Measurements from ENCODE around the gene PRCC.

The PRCC gene

DNA sequence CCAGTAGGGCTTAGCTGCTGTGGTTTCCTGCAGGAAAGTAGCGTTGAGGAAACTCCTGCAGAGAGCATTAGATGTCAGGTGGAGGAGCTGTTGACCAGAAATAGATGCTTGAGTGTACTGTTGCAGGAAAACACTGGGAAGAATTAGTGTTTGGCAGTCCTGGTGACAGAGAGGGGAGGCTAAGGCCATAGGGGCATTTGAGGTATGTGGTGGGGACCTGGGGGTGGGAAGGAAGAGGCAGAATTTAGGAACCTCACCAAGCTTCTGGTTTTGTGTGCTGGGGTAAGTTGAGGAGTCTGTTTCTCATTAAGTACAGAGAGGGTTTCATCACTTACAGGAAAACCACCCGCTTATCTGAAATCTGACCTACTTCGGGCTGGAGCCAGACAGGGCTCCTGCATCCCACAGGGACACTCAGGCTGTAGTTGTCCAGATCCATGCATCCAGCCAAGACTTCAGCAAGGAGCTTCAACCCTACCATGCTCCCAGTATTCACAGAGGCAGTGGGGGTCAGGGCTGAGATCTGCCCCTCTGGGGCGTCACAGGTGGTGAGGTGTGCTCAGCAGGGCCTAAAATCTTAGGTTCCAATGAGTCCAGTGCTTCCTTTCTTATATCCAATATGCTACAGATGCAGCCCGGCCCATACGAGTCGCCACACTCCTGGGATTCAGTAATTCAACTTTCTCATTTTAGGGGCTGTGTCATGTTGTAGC, 34.2 kb downstream of the PRCC start:
- no peak for DNase-seq

DNA sequence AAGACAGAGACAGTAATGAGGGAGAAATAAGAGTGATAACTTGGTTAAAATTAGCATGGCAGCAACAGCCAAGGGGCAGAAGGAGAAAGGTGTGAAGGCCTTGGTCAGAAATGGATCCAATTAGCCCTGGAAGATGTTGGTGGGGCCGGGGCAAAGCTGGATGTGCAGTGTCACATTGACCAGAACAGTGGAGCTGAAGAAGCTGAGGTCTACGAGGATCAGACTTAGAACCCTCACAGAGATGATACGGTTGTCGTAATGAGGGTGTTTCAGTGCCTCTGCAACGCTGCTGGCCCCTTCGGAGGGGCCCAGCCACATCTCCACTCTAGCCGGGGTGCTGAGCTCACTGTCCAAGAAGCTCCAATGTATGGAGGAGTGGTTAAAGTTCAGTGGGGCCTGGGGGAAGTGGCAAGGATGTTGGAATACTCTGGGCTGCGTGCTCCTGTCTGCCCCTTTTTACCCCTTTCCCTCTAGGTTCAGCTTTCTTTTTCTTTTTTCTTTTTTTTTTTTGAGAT, 35.1 kb downstream of the PRCC start:
- no peak for DNase-seq

DNA sequence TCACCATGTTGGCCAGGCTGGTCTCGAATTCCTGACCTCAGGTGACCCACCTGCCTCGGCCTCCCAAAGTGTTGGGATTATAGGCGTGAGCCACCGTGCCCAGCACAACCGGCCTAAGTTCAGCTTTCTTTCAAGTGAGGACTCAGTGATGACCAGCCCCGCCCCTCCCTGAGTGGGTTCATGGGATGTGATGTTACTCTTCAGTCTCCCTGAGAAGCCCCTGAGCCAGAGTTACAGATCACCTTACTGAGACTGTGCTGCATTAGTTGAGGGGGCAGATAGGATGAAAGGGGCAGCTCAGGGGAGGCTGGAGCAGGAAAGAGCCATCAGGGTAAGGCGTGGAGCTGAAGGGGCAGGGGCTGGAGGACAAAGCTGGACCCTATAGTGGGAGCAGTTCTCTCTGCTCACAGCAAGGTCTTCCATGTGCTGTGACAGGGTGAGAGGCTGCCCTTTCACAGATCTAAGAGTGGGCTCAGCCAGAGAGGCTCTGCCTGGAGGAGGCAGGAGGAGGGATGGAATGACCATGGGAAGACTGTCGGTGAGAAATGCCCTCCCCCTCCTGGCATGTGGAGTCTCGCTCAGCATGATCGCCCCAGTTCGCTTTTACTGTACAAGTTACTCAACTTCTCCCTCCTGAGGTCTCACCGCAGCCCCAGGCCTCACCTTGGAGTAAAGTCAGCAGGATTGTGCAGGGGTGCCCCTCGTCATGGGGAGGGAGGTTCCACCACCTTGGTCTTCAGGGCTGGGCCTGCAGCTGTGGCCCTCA, 35.9 kb downstream of the PRCC start:
- DNase-seq, result no peak

DNA sequence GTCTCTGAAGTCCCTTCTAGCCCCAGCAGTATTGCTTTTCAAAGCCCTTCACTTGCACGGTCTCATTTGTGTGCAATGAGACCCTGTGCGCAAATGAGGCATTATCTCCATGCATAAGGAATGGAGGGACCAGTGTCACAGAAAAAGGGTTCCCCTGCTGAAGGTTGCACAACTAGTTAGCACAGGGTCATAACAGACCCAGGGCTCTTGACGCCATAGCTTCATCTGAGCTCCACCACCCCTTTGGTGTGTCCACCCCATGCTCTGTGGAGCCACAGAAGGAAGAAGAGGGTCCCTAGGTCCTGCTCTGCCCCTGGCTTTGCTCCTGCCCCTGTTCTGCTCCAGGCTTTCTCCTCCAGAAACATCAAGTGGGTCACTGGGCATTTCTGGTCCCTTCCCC, 36.7 kb downstream of the PRCC start:
- no peak for DNase-seq

- DNase-seq, result no peak
Measured at GRCh38 chr1:156804572-156805243, 37.4 kb downstream of the PRCC start.

- DNase-seq, result no peak
Measured at GRCh38 chr1:156805766-156806511, 38.6 kb downstream of the PRCC start.

- no peak for DNase-seq
Measured at GRCh38 chr1:156806512-156807440, 39.4 kb downstream of the PRCC start.

GRCh38 chr1:156807627-156808026, 40.3 kb downstream of the PRCC start:
- DNase-seq, result no peak

- DNase-seq, result no peak
Measured at GRCh38 chr1:156808186-156809030, 41.1 kb downstream of the PRCC start.

DNA sequence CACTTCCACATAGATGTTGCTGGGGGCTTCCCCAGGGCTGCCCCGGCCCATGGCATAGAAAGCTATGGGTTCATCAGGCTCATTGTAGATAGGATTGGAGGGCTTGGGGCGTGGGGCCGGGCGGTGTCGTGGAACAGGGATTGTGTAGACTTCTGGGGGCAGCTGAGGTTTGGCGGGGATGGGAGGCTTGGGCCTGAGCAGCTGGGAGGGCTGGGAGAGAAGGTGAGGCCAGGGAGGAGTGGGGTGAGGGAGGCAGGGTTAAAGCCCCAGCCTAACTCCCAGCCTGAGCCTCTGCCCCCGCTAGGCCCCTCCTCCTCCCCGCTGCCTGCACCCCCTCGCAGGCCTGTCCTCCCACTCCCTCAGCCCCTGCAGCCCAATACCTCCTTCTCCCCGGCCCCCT, 41.9 kb downstream of the PRCC start:
- no peak for DNase-seq

DNA sequence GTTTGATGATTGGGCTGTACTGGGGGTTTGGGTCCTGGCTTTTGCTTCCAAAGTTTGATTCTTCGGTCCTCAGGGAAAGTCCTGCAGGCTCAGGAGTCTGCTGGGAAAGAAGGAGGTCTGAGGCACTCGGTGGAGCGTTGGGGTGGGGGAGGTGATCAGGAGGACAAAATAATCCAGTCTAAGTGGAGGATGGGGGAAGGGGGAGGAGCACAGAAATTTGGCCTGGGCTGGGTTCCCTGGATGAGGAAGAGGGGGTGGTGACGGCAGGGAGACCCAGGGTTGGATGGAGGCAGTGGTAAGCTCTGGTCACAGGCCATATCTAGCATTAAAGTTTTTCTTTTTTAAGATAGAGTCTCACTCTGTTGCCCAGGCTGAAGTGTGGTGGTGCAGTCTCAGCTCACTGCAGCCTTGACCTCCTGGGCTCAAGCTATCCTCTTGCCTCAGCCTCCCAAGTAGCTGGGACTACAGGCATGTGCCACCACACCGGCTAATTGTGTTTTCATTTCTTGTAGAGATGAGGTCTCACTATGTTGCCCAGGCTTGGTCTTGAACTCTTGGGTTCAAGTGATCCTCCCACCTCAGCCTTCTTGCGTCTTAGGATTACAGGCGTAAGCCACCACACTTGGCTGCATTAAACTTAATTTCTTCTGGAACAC, 42.5 kb downstream of the PRCC start:
- DNase-seq, result no peak

DNA sequence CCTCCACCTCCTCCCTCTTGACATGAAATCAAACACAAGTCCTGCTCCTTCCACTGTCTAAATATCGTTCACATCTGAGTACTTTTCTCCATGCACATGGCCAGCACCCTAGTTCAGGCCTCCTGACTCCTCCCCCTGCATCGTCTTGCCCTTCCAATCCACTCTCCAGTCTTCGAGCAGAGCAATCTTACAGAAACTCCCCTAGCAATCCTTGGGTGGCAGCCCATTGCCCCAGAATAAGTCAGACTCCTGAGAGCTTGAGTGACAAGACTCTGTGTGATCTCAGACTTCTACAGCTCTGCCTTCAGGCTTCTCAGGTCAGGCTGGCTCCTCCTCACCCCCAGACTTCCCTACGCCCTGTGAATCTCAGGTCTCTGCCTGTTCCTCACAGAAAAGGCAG, 43.8 kb downstream of the PRCC start:
- DNase-seq, result no peak

DNA sequence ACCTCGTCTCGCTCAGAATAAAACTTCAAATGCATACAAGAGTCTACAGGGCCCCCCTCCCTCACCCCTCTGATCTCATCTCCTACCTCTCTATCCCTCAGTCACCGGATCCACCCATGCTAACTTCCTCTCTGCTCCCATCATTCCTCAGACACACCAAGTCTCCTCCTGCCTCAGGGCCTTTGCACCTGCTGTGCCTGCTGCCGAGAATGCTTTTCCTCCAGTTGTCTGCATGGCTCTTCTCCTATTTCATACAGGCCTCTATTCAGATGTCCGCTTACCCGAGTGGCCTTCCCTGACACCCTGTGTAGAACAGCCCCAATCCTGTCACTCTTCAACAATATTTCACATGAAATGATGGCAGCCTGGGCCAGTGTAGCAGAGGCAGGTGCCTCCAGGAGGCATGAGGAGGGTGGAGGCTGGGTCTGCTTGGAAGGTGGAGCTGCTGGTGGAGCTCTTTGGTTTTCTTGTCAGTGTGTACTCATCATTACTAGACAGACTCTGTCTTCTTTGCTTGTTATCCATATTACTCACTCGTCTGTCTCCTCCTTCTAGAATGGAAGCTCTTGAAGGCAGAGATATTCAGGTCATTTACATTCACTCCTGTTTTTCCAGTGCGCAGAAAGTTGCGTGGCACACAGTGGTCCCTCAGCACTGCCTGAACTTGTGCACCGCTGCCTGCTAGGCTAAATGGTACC, 45.1 kb downstream of the PRCC start:
- DNase-seq, result no peak

GRCh38 chr1:156813298-156813697, 46.0 kb downstream of the PRCC start:
- no peak for DNase-seq

GRCh38 chr1:156813750-156814570, 46.6 kb downstream of the PRCC start:
- peak; percentile 77 for DNase-seq

DNA sequence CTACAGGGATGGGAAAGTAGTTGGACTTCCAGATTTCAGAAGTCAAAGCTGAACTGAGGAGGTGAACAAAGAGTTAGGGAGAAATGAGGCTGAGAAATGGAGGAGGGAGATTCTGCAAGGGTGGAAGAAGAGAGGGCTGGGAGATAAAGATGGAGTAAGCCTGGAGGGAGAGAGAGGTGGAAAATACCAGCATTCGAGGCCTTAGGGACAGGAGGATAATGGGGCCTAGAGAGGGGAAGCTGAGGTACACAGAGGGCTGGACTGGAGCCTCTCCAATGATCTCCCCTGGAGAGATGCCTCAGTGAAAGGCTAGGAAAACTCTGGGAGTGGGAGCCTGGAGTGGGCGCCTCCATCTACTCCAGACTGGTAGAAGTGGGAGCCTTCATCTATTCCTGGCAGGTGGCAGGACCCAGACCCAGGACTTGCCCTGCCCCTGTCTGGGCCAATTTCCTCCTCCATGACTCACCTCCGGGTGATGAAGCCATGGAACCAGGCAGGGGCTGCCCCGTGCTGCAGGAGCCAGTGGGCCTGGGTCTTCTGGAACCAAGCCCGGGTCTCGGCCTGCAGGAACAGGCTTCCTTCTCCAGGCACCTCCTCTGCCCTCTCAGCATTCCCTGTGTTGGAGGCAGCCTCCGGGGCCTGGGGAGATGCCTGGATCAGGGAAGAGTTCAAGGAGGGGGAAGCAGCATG, 47.4 kb downstream of the PRCC start:
- DNase-seq, result peak; percentile 57

DNA sequence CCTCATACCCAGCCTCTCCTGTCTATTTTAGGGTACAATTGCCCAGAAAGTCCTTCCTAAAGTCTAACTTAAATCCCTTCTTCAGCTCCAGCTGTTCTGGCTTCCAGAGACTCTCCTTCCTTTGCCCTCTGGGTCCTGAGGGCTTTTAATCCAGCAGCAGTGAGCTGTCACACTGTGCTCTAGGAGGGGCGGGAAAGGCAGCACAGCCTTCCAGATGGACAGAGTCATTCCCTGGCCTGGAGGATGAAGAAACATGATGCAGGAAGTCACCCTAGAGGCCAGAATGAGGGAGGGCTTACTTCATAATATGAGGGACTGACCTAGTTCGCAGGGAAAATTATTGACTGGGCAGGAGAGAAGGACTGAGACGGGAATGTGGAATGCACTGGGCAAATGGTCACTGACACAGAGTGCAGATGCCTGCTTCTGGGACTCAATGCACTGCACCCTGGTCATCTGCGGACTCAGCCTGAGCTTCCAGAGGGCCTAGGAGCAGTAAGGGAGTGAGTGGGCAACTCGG, 48.0 kb downstream of the PRCC start:
- no peak for DNase-seq

- no peak for DNase-seq
Measured at GRCh38 chr1:156815961-156816422, 48.7 kb downstream of the PRCC start.
